OCI-LY7 (cell line): ENCODE results near the gene CNKSR2. TPM values are rescaled to one million over a fixed set of nuclear protein-coding genes. Genes with fewer than 3 reads are reported as not detected.

ENCODE experiments used
- BruUV-seq: library from RNA; stranded (reverse); fragments of 400-500 nt; replicated peaks from 2 replicates; lab custom pipeline; 2021; lab: Mats Ljungman, UMichigan
- CTCF ChIA-PET: fragments of 300-600 bp; sonication (Branson Sonifier 250); formaldehyde crosslinking; loops from one replicate; lab custom pipeline; 2022; ENCODE audit warnings: antibody characterized with exemption; ENCODE audit not compliant: unreplicated experiment; lab: Charles Lee
- POLR2A ChIA-PET: fragments of 300-600 bp; sonication (Branson Sonifier 250); formaldehyde crosslinking; loops from one replicate; lab custom pipeline; 2022; ENCODE audit warnings: antibody characterized with exemption; lab: Charles Lee
- DNase-seq: peaks from one replicate; pipeline ENCODE4 v3.0.0-alpha.2; 2015; ENCODE audit warnings: low spot score
- H2AFZ ChIP-seq: fragments of 200-600 bp; sonication (generic), shearing (Covaris generic); 2 replicates; pipeline ENCODE4 v1.6.1; 2014; ENCODE audit warnings: mild to moderate bottlenecking, antibody characterized with exemption, low read length, moderate library complexity
- H3K27ac ChIP-seq: fragments of 200-600 bp; sonication (generic); 2 replicates; pipeline ENCODE4 v1.5.1; 2014; ENCODE audit warnings: mixed run types, low read depth, mild to moderate bottlenecking, moderate library complexity, low read length, inconsistent platforms; ENCODE audit not compliant: poor library complexity, severe bottlenecking
- H3K36me3 ChIP-seq: fragments of 200-600 bp; sonication (generic); 2 replicates; pipeline ENCODE4 v1.6.1; 2014; ENCODE audit warnings: mild to moderate bottlenecking, antibody characterized with exemption, low read length, moderate library complexity, mixed read lengths; ENCODE audit not compliant: insufficient read depth
- H3K4me1 ChIP-seq: fragments of 200-600 bp; sonication (generic); 2 replicates; pipeline ENCODE4 v1.5.1; 2014; ENCODE audit warnings: mild to moderate bottlenecking, low read length; ENCODE audit not compliant: insufficient read depth, poor library complexity, severe bottlenecking
- H3K4me2 ChIP-seq: fragments of 200-600 bp; sonication (generic); 2 replicates; pipeline ENCODE4 v1.6.1; 2014; ENCODE audit warnings: mild to moderate bottlenecking, low read length
- H3K4me3 ChIP-seq: fragments of 200-600 bp; sonication (generic); 2 replicates; pipeline ENCODE4 v1.5.1; 2014; ENCODE audit warnings: mild to moderate bottlenecking, low read depth, low read length; ENCODE audit not compliant: poor library complexity, severe bottlenecking
- H3K79me2 ChIP-seq: fragments of 200-600 bp; sonication (generic); 2 replicates; pipeline ENCODE4 v1.6.1; 2016; ENCODE audit warnings: low read depth, mild to moderate bottlenecking, low read length, moderate library complexity, mixed read lengths; ENCODE audit not compliant: insufficient read depth
- H3K9me2 ChIP-seq: fragments of 200-600 bp; sonication (generic); 2 replicates; pipeline ENCODE4 v1.6.1; 2016; ENCODE audit warnings: mild to moderate bottlenecking, low read length, mixed read lengths; ENCODE audit not compliant: insufficient read depth
- H3K9me3 ChIP-seq: fragments of 200-600 bp; sonication (generic); 2 replicates; pipeline ENCODE4 v1.6.1; 2014; ENCODE audit warnings: mild to moderate bottlenecking, mixed run types, low read length, mixed read lengths
- H4K20me1 ChIP-seq: fragments of 200-600 bp; sonication (generic); 2 replicates; pipeline ENCODE4 v1.6.1; 2014; ENCODE audit warnings: mild to moderate bottlenecking, antibody characterized with exemption, low read length, moderate library complexity, mixed read lengths; ENCODE audit not compliant: insufficient read depth
- EZH2phosphoT487 ChIP-seq: fragments of 200-600 bp; sonication (generic); IDR thresholded peaks from 2 replicates; pipeline ENCODE4 v1.6.1; 2018; ENCODE audit warnings: low read depth, borderline replicate concordance, mild to moderate bottlenecking, mixed run types, antibody characterized with exemption, low read length, moderate library complexity, mixed read lengths
- intact Hi-C: fragments of 100-400 bp; cut with micrococcal nuclease; formaldehyde crosslinking; loops from one replicate; pipeline ENCODE4 v1.10.0; 2022; ENCODE audit not compliant: unreplicated experiment
- total RNA-seq, 2 experiments: library from RNA; depleted of rRNA in 1 of 2; stranded (reverse); fragments of >200 nt in 1 of 2; shearing (Covaris generic) in 1 of 2; gene quantifications; 2 replicates each; pipeline ENCODE4 v1.2.3, GENCODE V29; 2014 to 2022
- TF ChIP-seq, protein P1 (sequence below): fragments of 200-600 bp; sonication (generic); conservative IDR thresholded peaks from 2 replicates; pipeline ENCODE4 v1.5.1; 2014; ENCODE audit warnings: mild to moderate bottlenecking, antibody characterized with exemption, low read length, moderate library complexity, mixed read lengths

Gene CNKSR2
- total RNA-seq, 2 experiments from 2014 or later = not detected

DNA sequence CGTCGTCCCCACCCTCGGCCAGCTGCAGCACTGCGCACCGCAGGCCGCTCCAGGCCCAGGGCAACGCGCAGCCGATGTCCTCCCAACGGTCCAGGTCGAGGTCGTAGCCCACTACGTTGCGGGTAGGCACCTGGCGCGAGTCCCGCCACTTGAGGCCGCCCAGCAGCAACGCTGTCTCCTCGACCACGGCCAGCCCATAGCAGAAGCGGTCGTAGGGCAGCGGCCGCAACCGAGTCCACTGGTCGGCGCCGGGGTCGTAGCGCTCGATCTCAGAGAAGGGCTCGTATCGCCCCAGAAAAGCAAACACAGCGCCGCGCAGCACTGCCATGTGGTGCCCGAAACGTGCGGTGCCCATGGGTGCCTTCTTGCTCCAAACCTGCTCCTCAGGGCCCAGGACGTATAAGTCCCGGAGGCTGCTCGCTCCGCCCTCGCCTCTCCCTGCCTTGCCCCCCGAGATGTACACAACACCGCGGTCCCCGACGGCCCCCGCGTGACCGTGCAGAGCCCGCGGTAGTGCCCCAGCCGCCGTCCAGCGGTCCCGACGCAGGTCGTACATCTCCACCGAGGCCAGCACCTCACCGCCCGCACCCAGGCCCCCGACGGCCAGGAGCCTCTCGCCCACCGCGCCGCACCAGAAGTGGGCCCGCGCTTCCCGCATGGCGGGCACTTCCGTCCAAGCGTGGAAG, 281.8 kb downstream of the CNKSR2 start:
- Histone ChIP-seq H3K79me2 (no peaks in the 10 kb centered on the region), H4K20me1 (no peaks in the 10 kb centered on the region), H3K36me3 (no peaks in the 10 kb centered on the region), H3K27ac (no peak overlapping the region), H2AFZ (no peak overlapping the region), H3K9me3 (no peaks in the 10 kb centered on the region), H3K9me2 (no peaks in the 10 kb centered on the region), H3K4me2 (no peak overlapping the region), H3K4me1 (no peaks in the 10 kb centered on the region), H3K4me3 (no peak overlapping the region)
- TF ChIP-seq EZH2phosphoT487 = no peak
- TF ChIP-seq, protein P1, sequence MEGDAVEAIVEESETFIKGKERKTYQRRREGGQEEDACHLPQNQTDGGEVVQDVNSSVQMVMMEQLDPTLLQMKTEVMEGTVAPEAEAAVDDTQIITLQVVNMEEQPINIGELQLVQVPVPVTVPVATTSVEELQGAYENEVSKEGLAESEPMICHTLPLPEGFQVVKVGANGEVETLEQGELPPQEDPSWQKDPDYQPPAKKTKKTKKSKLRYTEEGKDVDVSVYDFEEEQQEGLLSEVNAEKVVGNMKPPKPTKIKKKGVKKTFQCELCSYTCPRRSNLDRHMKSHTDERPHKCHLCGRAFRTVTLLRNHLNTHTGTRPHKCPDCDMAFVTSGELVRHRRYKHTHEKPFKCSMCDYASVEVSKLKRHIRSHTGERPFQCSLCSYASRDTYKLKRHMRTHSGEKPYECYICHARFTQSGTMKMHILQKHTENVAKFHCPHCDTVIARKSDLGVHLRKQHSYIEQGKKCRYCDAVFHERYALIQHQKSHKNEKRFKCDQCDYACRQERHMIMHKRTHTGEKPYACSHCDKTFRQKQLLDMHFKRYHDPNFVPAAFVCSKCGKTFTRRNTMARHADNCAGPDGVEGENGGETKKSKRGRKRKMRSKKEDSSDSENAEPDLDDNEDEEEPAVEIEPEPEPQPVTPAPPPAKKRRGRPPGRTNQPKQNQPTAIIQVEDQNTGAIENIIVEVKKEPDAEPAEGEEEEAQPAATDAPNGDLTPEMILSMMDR = no peak
- ChIA-PET CTCF (no interaction called here), POLR2A (no interaction called here)
- DNase-seq = no peak
- intact Hi-C loops = no loop called here
- no TSS peak for BruUV-seq

GRCh38 chrX:21656587-21657317, 282.5 kb downstream of the CNKSR2 start:
- CTCF ChIA-PET = no interaction called here
- TF ChIP-seq, protein P1 = no peak
- TF ChIP-seq EZH2phosphoT487 = no peak
- Histone ChIP-seq H3K4me2 (no peak overlapping the region), H4K20me1 (no peaks in the 10 kb centered on the region), H3K36me3 (no peaks in the 10 kb centered on the region), H3K4me3 (no peak overlapping the region), H3K4me1 (no peaks in the 10 kb centered on the region), H3K79me2 (no peaks in the 10 kb centered on the region), H3K9me2 (no peaks in the 10 kb centered on the region), H3K9me3 (no peaks in the 10 kb centered on the region), H2AFZ (no peak overlapping the region), H3K27ac (no peak overlapping the region)
- intact Hi-C loops = no loop called here
- no TSS peak for BruUV-seq
- DNase-seq = no peak
- POLR2A ChIA-PET = no interaction called here
